Sigmoid colon (tissue), 7 donors: ENCODE results near the gene PEPD. TPM values are rescaled to one million over a fixed set of nuclear protein-coding genes. Genes with fewer than 3 reads are reported as not detected.

Source experiments
- DNase-seq: peaks from one replicate; pipeline ENCODE4 v3.0.0-alpha.2; 2019
- H3K27ac ChIP-seq, 4 donors: fragments of 200-600 bp; sonication (generic); one replicate each; pipeline ENCODE4 v1.5.1; 2016 to 2019; ENCODE audit warnings: mild to moderate bottlenecking in 1 of 4
- H3K27me3 ChIP-seq, 3 donors: fragments of 200-600 bp; sonication (generic); one replicate each; pipeline ENCODE4 v1.5.1; 2019; ENCODE audit warnings: mild to moderate bottlenecking in 1 of 3
- H3K36me3 ChIP-seq, 4 donors: fragments of 200-600 bp; sonication (generic); one replicate each; pipeline ENCODE4 v1.5.1; 2016 to 2019
- H3K4me1 ChIP-seq, 4 donors: fragments of 200-600 bp; sonication (generic); one replicate each; pipeline ENCODE4 v1.5.1; 2017 to 2019
- H3K4me3 ChIP-seq, 4 donors: fragments of 200-600 bp; sonication (generic); one replicate each; pipeline ENCODE4 v1.5.1; 2017 to 2019; ENCODE audit warnings: mild to moderate bottlenecking in 2 of 4, moderate library complexity in 1 of 4
- H3K9me3 ChIP-seq, 4 donors: fragments of 200-600 bp in 3 of 4; sonication (generic) in 3 of 4; one replicate each; pipeline versions ENCODE4 v1.5.1 to v1.6.1; 2013 to 2019
- EP300 ChIP-seq, 4 donors: sonication (generic); formaldehyde crosslinking; IDR thresholded peaks; one replicate each; pipeline ENCODE4 v1.6.1; 2017; ENCODE audit warnings: antibody characterized with exemption in 4 of 4
- POLR2A ChIP-seq, 2 donors: fragments of 450-650 bp; IDR thresholded peaks; one replicate each; pipeline ENCODE4 v1.6.1; 2016; ENCODE audit warnings: antibody characterized with exemption in 2 of 2, mild to moderate bottlenecking in 2 of 2, moderate library complexity in 2 of 2
- POLR2AphosphoS5 ChIP-seq, 4 donors: sonication (generic); formaldehyde crosslinking; IDR thresholded peaks; one replicate each; pipeline ENCODE4 v1.6.1; 2017; ENCODE audit warnings: antibody characterized with exemption in 4 of 4
- WGBS, 2 donors: extraction: QIAGEN DNeasy Blood & Tissue Kit; methylation state at CpG; one replicate each; pipeline ENCODE4 v1.1.7; 2013; 5-methylcytosine and 5-hydroxymethylcytosine counted together
- intact Hi-C: fragments of 100-400 bp; cut with DNase I; formaldehyde crosslinking; loops from one replicate; pipeline ENCODE4 v1.15.1; 2023
- polyA plus RNA-seq, 3 donors: library from polyadenylated mRNA; stranded (reverse); fragments of 200-250 nt; gene quantifications; one replicate each; pipeline ENCODE4 v1.2.3, GENCODE V29; 2013
- total RNA-seq, 4 donors: library from RNA; depleted of rRNA; stranded (reverse); fragments of >200 nt; gene quantifications; one replicate each; pipeline ENCODE4 v1.1.0, GENCODE V29; 2016
- TF ChIP-seq, protein P1 (sequence below), 4 experiments: fragments of 450-650 bp in 3 of 4; fragments of 200-600 bp in 1 of 4; IDR thresholded peaks; one replicate each; pipeline ENCODE4 v1.5.1; 2016 to 2019; ENCODE audit warnings: antibody characterized with exemption in 4 of 4, mild to moderate bottlenecking in 3 of 4, moderate library complexity in 2 of 4
- donor health status: healthy with polysubstance abuse.
- donor health status: Bipolar disorder and iron deficiency.
- donor health status: healthy.

The PEPD gene
- total and polyA plus RNA-seq, 7 donors = 50.0 to 187 (median 67.8) TPM

DNA sequence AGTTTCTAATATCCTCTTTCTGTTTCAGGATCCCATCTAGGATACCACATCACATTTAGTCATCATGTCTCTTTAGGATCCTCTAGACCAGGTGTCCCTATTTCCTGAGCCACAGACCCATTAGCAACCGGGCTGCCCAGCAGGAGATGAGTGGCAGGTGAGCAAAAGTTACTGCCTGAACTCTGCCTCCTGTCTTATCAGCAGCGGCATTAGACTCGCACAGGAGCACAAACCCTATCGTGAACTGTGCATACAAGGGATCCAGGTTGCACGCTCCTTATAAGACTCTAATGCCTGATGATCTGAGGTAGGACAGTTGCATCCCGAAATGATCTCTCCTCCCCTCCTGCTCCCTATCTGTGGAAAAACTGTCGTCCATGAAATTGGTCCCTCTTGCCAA is 155.9 kb downstream of the PEPD start:
- H3K4me3 ChIP-seq = no peak overlapping the region
- WGBS, 2 donors = 14 to 68% methylated on average over 7 of the region's 7 CpGs
- no peaks in the 10 kb centered on the region for H3K4me1 ChIP-seq
- no peak for DNase-seq
- no peaks in the 10 kb centered on the region for H3K9me3 ChIP-seq
- H3K27me3 ChIP-seq = no peaks in the 10 kb centered on the region
- no peak overlapping the region for H3K27ac ChIP-seq
- TF ChIP-seq POLR2A (IDR thresholded peaks at IDR 0.05) = no peak
- intact Hi-C loops = no loop called here
- no peaks in the 10 kb centered on the region for H3K36me3 ChIP-seq

DNA sequence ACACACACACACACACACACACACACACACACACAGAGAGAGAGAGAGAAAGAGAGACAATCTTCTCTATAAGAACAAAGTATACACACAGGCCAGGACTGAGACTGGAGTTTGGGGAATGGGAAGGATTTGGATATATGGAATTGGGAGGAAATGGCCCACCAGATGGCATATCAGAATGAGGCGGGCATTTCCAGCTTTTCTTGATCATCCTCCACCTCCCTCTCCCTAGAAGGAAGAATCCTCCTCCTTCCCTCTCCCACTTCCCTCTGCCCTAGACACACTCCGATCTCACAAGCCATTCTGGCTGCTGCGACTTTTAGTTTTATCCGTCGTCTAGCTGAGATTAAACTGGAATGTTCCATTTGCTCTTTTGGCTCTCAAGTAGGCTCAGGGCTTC is 158.1 kb downstream of the PEPD start:
- no peak for TF ChIP-seq POLR2AphosphoS5 (IDR thresholded peaks at IDR 0.05)
- TF ChIP-seq POLR2A (IDR thresholded peaks at IDR 0.05) = no peak
- TF ChIP-seq EP300 (IDR thresholded peaks at IDR 0.05) = no peak
- TF ChIP-seq, protein P1, sequence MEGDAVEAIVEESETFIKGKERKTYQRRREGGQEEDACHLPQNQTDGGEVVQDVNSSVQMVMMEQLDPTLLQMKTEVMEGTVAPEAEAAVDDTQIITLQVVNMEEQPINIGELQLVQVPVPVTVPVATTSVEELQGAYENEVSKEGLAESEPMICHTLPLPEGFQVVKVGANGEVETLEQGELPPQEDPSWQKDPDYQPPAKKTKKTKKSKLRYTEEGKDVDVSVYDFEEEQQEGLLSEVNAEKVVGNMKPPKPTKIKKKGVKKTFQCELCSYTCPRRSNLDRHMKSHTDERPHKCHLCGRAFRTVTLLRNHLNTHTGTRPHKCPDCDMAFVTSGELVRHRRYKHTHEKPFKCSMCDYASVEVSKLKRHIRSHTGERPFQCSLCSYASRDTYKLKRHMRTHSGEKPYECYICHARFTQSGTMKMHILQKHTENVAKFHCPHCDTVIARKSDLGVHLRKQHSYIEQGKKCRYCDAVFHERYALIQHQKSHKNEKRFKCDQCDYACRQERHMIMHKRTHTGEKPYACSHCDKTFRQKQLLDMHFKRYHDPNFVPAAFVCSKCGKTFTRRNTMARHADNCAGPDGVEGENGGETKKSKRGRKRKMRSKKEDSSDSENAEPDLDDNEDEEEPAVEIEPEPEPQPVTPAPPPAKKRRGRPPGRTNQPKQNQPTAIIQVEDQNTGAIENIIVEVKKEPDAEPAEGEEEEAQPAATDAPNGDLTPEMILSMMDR (IDR thresholded peaks at IDR 0.05) = no peak
- H3K9me3 ChIP-seq = no peaks in the 10 kb centered on the region
- H3K27me3 ChIP-seq = peaks cover 0 to 4% (median 0%) of the 10 kb centered on the region in 3 donors
- WGBS, 2 donors = 90 to 95% methylated on average over 5 of the region's 5 CpGs
- no peak overlapping the region for H3K27ac ChIP-seq
- intact Hi-C loops = no loop called here
- no peak for DNase-seq
- no peak overlapping the region for H3K4me3 ChIP-seq
- no peaks in the 10 kb centered on the region for H3K4me1 ChIP-seq
- no peaks in the 10 kb centered on the region for H3K36me3 ChIP-seq

DNA sequence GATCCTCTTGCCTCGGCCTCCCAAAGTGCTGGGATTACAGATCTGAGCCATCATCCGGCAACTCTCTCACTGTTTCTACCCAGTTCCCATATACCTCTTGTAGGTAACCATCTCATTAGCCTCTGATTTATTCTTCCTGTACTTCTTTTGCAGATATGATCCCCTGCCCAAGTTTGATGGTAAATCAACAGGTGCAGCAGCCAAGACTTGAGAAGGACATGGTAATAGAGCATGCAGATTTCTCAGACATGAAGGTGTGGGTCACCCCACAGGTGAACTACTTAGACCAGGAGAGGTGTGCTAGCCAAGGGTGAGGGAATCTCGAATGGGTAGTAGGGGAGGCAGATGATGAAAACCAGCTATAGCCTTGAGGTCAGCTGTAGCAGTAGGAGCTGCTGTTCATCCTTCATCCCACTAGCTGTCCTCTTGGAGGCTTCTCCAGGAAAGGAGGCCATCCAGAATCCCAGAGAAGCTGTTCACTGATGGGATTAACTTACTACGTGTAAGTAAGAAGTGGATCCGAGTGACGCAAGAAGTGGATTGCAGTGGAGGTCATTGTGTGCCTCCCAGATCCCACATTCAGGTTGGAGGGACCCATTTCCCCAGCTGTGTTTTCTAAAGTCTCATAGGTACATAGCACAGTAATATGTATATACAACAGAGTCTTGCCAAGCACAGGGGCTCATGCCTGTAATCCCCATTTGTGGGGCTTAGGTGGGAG is 158.9 kb downstream of the PEPD start:
- H3K4me3 ChIP-seq = no peak overlapping the region
- DNase-seq = no peak
- TF ChIP-seq POLR2AphosphoS5 (IDR thresholded peaks at IDR 0.05) (no peak), POLR2A (IDR thresholded peaks at IDR 0.05) (no peak), EP300 (IDR thresholded peaks at IDR 0.05) (no peak)
- TF ChIP-seq, protein P1 (IDR thresholded peaks at IDR 0.05) = no peak
- 91 to 92% methylated on average over 6 of the region's 6 CpGs for WGBS, 2 donors
- intact Hi-C loops = no loop called here
- H3K4me1 ChIP-seq = no peaks in the 10 kb centered on the region
- no peak overlapping the region for H3K27ac ChIP-seq
- H3K9me3 ChIP-seq = no peaks in the 10 kb centered on the region
- peaks cover 0 to 4% (median 0%) of the 10 kb centered on the region in 3 donors for H3K27me3 ChIP-seq
- no peaks in the 10 kb centered on the region for H3K36me3 ChIP-seq

DNA sequence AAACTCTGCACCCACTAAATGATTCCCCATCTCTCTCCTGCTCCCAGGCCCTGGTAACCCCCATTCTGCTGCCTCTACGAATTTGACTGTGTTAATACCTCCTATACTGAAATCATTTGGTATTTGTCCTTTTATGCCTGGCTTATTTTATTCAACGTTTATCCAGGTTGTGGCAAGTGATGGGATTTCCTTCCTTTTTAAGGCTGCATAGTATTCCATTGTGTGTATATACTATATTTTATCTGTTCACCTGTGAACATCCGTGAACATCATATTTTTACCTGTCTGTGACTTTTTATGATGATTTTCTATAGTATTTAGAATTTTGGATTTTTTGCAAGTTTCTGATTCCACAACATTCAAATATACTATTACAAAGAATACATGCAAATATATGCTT is 162.0 kb downstream of the PEPD start:
- DNase-seq = no peak
- no peak overlapping the region for H3K27ac ChIP-seq
- WGBS, 2 donors = 91% methylated on average over 3 of the region's 3 CpGs
- H3K36me3 ChIP-seq = no peaks in the 10 kb centered on the region
- TF ChIP-seq, protein P1 (IDR thresholded peaks at IDR 0.05) = no peak
- no peak for TF ChIP-seq POLR2A (IDR thresholded peaks at IDR 0.05)
- TF ChIP-seq EP300 (IDR thresholded peaks at IDR 0.05) = no peak
- TF ChIP-seq POLR2AphosphoS5 (IDR thresholded peaks at IDR 0.05) = no peak
- intact Hi-C loops = no loop called here
- no peaks in the 10 kb centered on the region for H3K4me1 ChIP-seq
- no peak overlapping the region for H3K4me3 ChIP-seq
- H3K9me3 ChIP-seq = peaks cover 0 to 7% (median 0%) of the 10 kb centered on the region in 4 donors
- H3K27me3 ChIP-seq = peaks cover 0 to 4% (median 0%) of the 10 kb centered on the region in 3 donors

DNA sequence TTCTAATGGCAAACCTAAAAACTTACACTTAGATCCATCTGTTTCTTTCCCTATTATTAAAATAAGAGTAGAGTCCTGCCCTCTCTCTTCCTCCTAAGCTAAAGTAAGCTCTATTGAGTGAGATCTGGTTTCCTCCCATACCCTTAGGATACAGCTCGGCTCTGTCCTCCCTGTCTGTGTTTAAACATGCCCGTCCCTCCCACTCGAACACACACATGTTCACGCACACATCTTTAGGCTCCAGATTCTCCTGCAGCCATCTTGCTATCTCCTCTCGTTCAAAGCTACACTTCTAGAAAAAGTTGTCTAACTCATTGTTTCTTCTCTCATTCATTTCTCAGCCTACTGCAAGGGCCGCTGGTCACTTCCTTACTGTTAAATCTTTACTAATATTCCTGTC is 163.2 kb downstream of the PEPD start:
- DNase-seq = no peak
- TF ChIP-seq, protein P1 (IDR thresholded peaks at IDR 0.05) = no peak
- TF ChIP-seq POLR2AphosphoS5 (IDR thresholded peaks at IDR 0.05) = no peak
- no peak for TF ChIP-seq POLR2A (IDR thresholded peaks at IDR 0.05)
- Histone ChIP-seq H3K36me3 (no peaks in the 10 kb centered on the region), H3K4me1 (no peaks in the 10 kb centered on the region), H3K9me3 (peaks cover 0 to 7% (median 0%) of the 10 kb centered on the region in 4 donors), H3K4me3 (no peak overlapping the region), H3K27ac (no peak overlapping the region), H3K27me3 (peaks cover 0 to 4% (median 0%) of the 10 kb centered on the region in 3 donors)
- WGBS, 2 donors = 81 to 92% methylated on average over 6 of the region's 6 CpGs
- intact Hi-C loops = no loop called here
